Omental fat pad (tissue), 4 donors: ENCODE data around the gene TNRC18. TPM values are rescaled to one million over a fixed set of nuclear protein-coding genes. Genes with fewer than 3 reads are reported as not detected.

Experiments
- ATAC-seq: fragments of 150-250 bp; one replicate; pipeline ENCODE4 v1.9.1; 2016; ENCODE audit warnings: mild to moderate bottlenecking, moderate library complexity; ENCODE audit not compliant: low FRiP score
- DNase-seq: peaks from one replicate; pipeline ENCODE4 v3.0.0-alpha.2; 2019; ENCODE audit warnings: low spot score
- total RNA-seq, 4 donors: library from RNA; depleted of rRNA; stranded (reverse); fragments of >200 nt; gene quantifications; one replicate each; pipeline ENCODE4 v1.1.0, GENCODE V29; 2016
- TF ChIP-seq, protein P1 (sequence below), 3 donors: fragments of 450-650 bp; IDR thresholded peaks; one replicate each; pipeline ENCODE4 v1.5.1; 2016 to 2017; ENCODE audit warnings: antibody characterized with exemption in 3 of 3, mild to moderate bottlenecking in 3 of 3, moderate library complexity in 2 of 3

TNRC18 gene
- total RNA-seq, 4 donors from 2014 or later: 26.0 to 62.4 (median 29.4) TPM

DNA sequence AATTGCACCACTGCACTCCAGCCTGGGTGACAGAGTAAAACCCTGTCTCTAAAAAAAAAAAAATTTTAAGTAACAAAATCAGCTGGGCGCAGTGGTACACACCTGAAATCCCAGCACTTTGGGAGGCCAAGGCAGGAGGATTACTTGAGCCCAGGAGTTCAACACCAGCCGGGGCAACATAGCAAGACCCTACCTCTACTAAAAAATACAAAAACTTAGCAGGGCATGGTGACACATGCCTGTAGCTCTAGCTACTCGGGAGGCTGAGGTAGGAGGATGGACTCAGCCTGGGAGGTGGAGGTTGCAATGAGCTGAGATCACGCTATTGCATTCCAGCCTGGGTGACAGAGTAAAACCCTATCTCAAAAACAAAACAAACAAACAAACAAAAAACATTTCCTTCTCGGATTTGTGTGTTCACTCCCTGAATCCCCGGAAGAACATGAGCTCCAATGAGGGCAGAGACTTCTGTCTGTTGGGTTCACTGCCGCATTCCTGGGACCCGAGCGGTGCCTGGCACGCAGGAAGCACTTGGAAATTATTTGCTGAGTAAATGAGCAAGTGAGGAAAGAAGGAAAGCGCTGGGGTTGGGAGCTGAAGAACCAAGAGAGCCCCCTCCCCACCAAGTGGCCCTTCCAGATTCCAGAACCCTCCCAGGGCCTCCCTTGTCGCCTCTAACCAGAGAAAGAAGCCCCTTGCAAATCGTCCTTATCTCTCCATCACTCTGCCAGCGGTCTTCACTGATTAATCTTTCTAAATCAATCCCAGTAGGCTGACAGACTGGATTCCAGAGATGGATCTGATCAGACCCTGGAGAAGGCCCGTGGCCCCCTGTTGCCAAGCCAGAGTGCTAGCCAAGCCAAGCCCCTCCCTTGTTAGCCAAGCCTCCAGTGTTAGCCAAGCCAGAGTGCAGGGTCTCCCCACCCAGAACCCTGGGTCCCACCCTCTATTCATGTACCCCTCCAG lies 6.2 kb downstream of the TNRC18 start:
- TF ChIP-seq, protein P1, sequence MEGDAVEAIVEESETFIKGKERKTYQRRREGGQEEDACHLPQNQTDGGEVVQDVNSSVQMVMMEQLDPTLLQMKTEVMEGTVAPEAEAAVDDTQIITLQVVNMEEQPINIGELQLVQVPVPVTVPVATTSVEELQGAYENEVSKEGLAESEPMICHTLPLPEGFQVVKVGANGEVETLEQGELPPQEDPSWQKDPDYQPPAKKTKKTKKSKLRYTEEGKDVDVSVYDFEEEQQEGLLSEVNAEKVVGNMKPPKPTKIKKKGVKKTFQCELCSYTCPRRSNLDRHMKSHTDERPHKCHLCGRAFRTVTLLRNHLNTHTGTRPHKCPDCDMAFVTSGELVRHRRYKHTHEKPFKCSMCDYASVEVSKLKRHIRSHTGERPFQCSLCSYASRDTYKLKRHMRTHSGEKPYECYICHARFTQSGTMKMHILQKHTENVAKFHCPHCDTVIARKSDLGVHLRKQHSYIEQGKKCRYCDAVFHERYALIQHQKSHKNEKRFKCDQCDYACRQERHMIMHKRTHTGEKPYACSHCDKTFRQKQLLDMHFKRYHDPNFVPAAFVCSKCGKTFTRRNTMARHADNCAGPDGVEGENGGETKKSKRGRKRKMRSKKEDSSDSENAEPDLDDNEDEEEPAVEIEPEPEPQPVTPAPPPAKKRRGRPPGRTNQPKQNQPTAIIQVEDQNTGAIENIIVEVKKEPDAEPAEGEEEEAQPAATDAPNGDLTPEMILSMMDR (IDR thresholded peaks at IDR 0.05): no peak
- no peak for DNase-seq
- ATAC-seq: no peak

DNA sequence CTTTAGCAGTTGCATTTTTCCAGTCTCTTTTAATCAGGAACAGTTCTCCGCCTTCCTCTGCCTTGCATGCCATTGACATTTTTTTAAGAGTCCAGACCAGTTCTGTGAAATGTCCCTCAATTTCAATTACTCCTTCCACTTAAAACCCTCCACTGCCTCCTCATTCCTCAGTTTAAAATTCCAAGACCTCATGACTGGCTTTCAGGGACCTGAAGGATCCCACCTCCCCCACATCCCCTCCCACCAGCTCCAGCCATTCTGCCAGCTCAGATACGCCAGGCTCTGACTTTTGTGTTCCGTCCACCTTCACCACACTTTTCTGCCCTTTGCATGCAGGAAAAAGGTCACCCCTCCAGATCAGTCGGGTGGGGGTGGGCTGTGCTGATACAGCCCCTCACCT lies 8.7 kb downstream of the TNRC18 start:
- no peak for ATAC-seq

DNA sequence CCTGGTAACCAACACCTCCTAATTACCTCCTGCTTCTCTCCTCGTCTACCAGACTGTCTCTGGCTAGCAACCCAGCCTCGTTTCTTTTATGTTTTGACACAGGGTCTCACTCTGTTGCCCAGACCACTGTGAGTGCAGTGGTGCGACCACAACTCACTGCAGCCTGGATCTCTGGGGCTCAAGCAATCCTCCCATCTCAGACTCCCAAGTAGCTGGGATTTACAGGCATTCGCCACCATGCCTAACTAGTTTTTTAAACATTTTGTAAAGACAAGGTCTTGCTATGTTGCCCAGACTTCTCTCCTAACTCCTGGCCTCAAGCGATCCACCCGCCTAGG lies 10.2 kb downstream of the TNRC18 start:
- DNase-seq: no peak
- TF ChIP-seq, protein P1 (IDR thresholded peaks at IDR 0.05): no peak
- no peak for ATAC-seq

More for the DNA sequence above, 8.7 kb downstream of the TNRC18 start:
- TF ChIP-seq, protein P1 (IDR thresholded peaks at IDR 0.05): no peak
- no peak for DNase-seq

DNA sequence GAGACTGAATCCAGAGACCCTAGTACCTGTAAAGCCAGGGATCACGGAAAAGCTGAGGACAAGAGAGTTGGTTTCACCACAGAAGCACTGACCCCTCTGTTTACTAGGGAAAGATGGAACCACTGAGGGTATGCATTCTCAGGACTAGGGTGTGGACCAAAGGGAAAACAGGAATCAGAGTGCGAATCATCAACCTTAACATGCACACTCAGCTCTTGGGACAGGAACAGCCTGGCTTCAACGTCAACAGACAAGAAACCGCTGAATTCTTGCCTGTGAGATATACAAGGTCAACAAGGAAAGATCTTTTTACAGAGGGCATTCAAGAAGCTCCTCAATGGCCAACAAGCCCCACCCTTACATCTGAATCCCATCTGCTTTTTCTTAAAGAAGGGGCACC lies 14.9 kb downstream of the TNRC18 start:
- TF ChIP-seq, protein P1 (IDR thresholded peaks at IDR 0.05): no peak
- ATAC-seq (no peak), DNase-seq (no peak)

DNA sequence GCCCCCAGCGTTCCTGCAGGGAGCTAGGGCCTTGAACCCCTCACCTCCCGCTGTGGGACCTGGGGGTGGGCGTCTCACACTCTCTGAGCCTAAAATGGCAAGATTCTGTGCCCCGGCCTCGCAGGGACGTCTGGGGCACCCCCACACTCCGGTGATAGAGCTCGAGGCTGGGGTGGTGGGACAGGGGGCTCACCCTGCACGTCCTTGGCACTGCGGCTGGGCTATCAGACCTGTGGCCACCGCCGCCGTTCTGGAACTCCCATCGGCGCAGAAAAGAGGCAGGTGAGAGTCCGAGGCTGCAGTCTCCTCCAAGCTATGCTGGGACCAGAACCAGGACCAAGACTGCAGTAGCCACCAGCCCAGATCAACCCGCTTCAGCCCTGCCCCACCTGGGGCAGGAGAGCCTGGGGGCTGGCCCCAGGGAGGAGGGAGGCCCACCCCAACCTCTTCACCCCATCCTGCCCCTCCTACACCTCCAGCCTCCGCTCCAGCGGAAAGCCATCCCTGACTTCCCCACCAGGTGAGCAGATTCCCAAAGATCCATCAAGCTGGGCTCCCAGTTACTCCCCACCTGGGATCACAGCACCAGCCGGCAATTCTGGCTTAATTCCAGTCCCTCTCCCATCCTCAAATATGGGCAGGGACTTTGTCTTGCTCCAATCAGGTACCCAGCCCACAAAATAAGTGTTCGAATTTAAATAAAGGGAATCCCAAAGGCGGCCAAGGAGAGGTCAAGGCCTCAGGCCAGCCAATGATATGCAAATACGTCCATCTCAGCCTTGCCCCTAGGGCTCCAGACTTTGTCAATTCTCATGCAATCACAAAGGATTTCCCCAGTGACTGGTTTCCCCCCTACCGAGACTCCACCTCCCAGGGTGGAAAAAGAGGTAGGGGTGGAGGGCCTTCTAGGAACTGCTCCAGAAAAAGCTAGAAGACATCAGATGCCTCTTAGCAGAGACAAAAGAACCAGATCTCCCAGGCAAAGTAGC lies 16.4 kb downstream of the TNRC18 start:
- ATAC-seq: no peak
- no peak for DNase-seq
- TF ChIP-seq, protein P1 (IDR thresholded peaks at IDR 0.05): no peak

DNA sequence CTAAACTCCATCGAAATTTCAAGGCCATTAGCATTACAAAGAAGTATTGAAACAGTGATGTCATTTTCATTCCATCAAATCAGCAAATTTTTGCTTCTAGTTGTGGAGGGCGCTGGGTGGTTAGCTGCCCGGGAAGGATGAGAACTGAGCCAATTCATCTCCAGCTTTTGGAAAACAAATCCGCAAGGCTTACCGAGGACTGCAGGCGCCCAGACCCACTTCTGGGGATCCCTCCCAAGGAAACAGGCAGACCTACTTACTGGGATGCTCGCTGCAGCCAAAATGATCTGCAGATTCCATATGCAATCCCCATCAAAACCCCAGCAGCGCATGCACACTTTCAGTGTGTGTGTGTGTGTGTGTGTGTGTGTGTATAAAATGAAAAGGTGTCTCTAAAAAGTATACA lies 19.2 kb downstream of the TNRC18 start:
- DNase-seq (no peak), ATAC-seq (no peak)
- TF ChIP-seq, protein P1 (IDR thresholded peaks at IDR 0.05): no peak
